ENCODE results near the gene SLC5A6.

- TF ChIP-seq CTCF (IDR thresholded peaks at IDR 0.05): no peak
- TF ChIP-seq POLR2A (IDR thresholded peaks at IDR 0.05): no peak
These were observed 29.9 kb upstream of the SLC5A6 start for GRCh38 chr2:27241761-27242613.
